Measurements from ENCODE around the gene ARHGAP10. TPM values are rescaled to one million over a fixed set of nuclear protein-coding genes. Genes with fewer than 3 reads are reported as not detected.
A peak's percentile ranks its signal among the peaks of the same experiment; 100 is the strongest.

Gene ARHGAP10
- total and polyA plus RNA-seq, 5 donors from 2014 or later = 2.9 to 14.1 (median 4.7) TPM

- Histone ChIP-seq H3K27me3 (ENCODE audit: control insufficient read depth, insufficient read depth, low read length) (no peaks in the 10 kb centered on the region), H3K27ac (ENCODE audit: insufficient read depth, low read length, poor library complexity, severe bottlenecking) (no peak overlapping the region), H3K36me3 (ENCODE audit: control insufficient read depth, insufficient read depth, low read length) (peaks cover 2% of the 10 kb centered on the region), H3K9me3 (ENCODE audit: control insufficient read depth in 2 of 2, low read length in 2 of 2) (no peaks in the 10 kb centered on the region), H3K4me1 (ENCODE audit: control insufficient read depth, insufficient read depth, low read length, poor library complexity, severe bottlenecking) (no peaks in the 10 kb centered on the region), H3K4me3 (ENCODE audit: low read depth, low read length) (no peak overlapping the region)
- H3K4me3 Mint-ChIP-seq = no peak overlapping the region
- H3K36me3 Mint-ChIP-seq = peaks cover 29% of the 10 kb centered on the region
- peaks cover 0 to 4% (median 0%) of the 10 kb centered on the region in 4 donors for H3K4me1 Mint-ChIP-seq
- no peaks in the 10 kb centered on the region for H3K27me3 Mint-ChIP-seq
- no peak overlapping the region for H3K27ac Mint-ChIP-seq
- DNase-seq (no peak), ATAC-seq (ENCODE audit: low read depth in 2 of 2) (no peak)
- H3K9me3 Mint-ChIP-seq = peaks cover 0 to 1% (median 0%) of the 10 kb centered on the region in 7 donors
Observed at GRCh38 chr4:147965056-147965455, 233.2 kb downstream of the ARHGAP10 start.

DNA sequence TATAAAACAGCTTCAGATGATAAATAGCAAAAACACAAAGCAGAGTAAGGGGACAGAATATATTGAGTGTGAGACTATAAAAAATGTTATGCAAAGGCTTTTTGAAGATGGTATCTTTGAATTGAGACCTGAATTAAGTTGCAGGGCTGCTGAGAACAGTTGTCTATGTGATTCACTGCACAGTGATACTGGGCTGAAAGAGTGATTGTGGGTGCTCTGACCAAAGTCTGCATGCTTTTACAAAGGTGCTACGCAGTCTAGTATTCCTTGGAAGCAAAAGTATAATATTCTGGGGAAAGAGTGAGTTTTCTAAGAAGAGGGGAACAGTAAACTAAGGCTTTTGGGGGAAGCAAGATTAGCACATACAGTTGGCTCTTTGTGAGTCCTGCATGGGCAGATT, 234.0 kb downstream of the ARHGAP10 start:
- no peak for ATAC-seq (ENCODE audit: low read depth in 2 of 2)
- peaks cover 0 to 4% (median 0%) of the 10 kb centered on the region in 4 donors for H3K4me1 Mint-ChIP-seq
- H3K36me3 Mint-ChIP-seq = peaks cover 32% of the 10 kb centered on the region
- H3K27me3 Mint-ChIP-seq = no peaks in the 10 kb centered on the region
- no peak overlapping the region for H3K4me3 Mint-ChIP-seq
- H3K27ac Mint-ChIP-seq = no peak overlapping the region
- H3K9me3 ChIP-seq (ENCODE audit: control insufficient read depth in 2 of 2, low read length in 2 of 2) = no peaks in the 10 kb centered on the region
- no peak overlapping the region for H3K27ac ChIP-seq (ENCODE audit: insufficient read depth, low read length, poor library complexity, severe bottlenecking)
- peaks cover 2% of the 10 kb centered on the region for H3K36me3 ChIP-seq (ENCODE audit: control insufficient read depth, insufficient read depth, low read length)
- no peak for DNase-seq
- no peak overlapping the region for H3K4me3 ChIP-seq (ENCODE audit: low read depth, low read length)
- H3K4me1 ChIP-seq (ENCODE audit: control insufficient read depth, insufficient read depth, low read length, poor library complexity, severe bottlenecking) = no peaks in the 10 kb centered on the region
- peaks cover 0 to 1% (median 0%) of the 10 kb centered on the region in 7 donors for H3K9me3 Mint-ChIP-seq
- no peaks in the 10 kb centered on the region for H3K27me3 ChIP-seq (ENCODE audit: control insufficient read depth, insufficient read depth, low read length)

GRCh38 chr4:147968641-147969040, 236.8 kb downstream of the ARHGAP10 start:
- Mint-ChIP-seq H3K4me1 (no peaks in the 10 kb centered on the region), H3K27me3 (no peaks in the 10 kb centered on the region), H3K9me3 (peaks cover 0 to 2% (median 0%) of the 10 kb centered on the region in 7 donors), H3K27ac (no peak overlapping the region), H3K36me3 (peaks cover 47% of the 10 kb centered on the region), H3K4me3 (no peak overlapping the region)
- Histone ChIP-seq H3K4me3 (ENCODE audit: low read depth, low read length) (no peak overlapping the region), H3K36me3 (ENCODE audit: control insufficient read depth, insufficient read depth, low read length) (no peaks in the 10 kb centered on the region), H3K9me3 (ENCODE audit: control insufficient read depth in 2 of 2, low read length in 2 of 2) (no peaks in the 10 kb centered on the region), H3K4me1 (ENCODE audit: control insufficient read depth, insufficient read depth, low read length, poor library complexity, severe bottlenecking) (no peaks in the 10 kb centered on the region), H3K27me3 (ENCODE audit: control insufficient read depth, insufficient read depth, low read length) (no peaks in the 10 kb centered on the region), H3K27ac (ENCODE audit: insufficient read depth, low read length, poor library complexity, severe bottlenecking) (no peak overlapping the region)
- DNase-seq (no peak), ATAC-seq (ENCODE audit: low read depth in 2 of 2) (no peak)

DNA sequence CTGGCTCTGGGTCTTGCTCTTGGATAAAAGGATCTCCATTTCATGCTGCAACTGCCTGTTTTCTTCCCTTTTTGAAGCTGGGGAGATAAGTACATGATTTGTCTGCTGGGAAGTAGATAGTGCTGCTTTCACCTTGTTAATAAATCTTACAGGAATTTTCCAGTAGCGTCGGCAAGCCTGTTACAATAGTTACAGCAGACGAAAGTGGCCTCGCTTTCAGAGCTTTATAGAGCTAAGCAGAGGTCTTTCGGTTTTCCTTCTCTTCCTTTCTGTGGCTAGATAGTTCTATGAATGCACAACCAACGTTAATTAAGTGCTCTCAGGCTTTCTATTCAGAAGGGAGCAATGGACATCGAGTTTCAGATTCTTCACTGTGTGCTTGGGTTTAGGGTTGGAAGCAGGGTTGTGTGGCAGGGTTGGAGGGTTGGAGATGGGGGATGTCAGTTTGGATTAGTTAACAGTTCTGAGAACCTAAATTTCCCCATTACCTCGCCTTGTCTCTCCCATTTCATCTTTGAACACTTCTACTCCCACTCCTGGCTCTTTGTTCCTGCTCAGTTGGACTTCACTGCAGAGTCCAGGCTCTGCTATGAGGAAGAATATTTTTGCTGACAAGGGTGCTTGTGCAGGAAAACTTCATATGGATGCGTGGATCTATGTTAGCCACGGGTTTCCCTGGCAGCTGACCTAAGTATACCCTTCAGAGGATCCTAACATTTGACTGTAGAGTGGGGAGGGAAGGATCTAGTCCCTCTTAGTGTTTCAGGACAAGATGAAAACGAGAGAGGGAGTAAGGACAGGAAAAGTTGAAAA, 237.9 kb downstream of the ARHGAP10 start:
- no peaks in the 10 kb centered on the region for H3K4me1 ChIP-seq (ENCODE audit: control insufficient read depth, insufficient read depth, low read length, poor library complexity, severe bottlenecking)
- peaks cover 41% of the 10 kb centered on the region for H3K36me3 Mint-ChIP-seq
- no peak for DNase-seq
- ATAC-seq (ENCODE audit: low read depth in 2 of 2) = no peak
- H3K27ac ChIP-seq (ENCODE audit: insufficient read depth, low read length, poor library complexity, severe bottlenecking) = no peak overlapping the region
- no peaks in the 10 kb centered on the region for H3K27me3 Mint-ChIP-seq
- no peaks in the 10 kb centered on the region for H3K36me3 ChIP-seq (ENCODE audit: control insufficient read depth, insufficient read depth, low read length)
- H3K27ac Mint-ChIP-seq = no peak overlapping the region
- peaks cover 0 to 2% (median 0%) of the 10 kb centered on the region in 7 donors for H3K9me3 Mint-ChIP-seq
- H3K9me3 ChIP-seq (ENCODE audit: control insufficient read depth in 2 of 2, low read length in 2 of 2) = no peaks in the 10 kb centered on the region
- H3K4me1 Mint-ChIP-seq = no peaks in the 10 kb centered on the region
- no peaks in the 10 kb centered on the region for H3K27me3 ChIP-seq (ENCODE audit: control insufficient read depth, insufficient read depth, low read length)
- no peak overlapping the region for H3K4me3 ChIP-seq (ENCODE audit: low read depth, low read length)
- H3K4me3 Mint-ChIP-seq = no peak overlapping the region

GRCh38 chr4:147971116-147971515, 239.2 kb downstream of the ARHGAP10 start:
- peaks cover 0 to 2% (median 0%) of the 10 kb centered on the region in 7 donors for H3K9me3 Mint-ChIP-seq
- H3K36me3 ChIP-seq (ENCODE audit: control insufficient read depth, insufficient read depth, low read length) = no peaks in the 10 kb centered on the region

GRCh38 chr4:147975325-147975724, 243.4 kb downstream of the ARHGAP10 start:
- peaks cover 0 to 2% (median 0%) of the 10 kb centered on the region in 7 donors for H3K9me3 Mint-ChIP-seq
- no peak overlapping the region for H3K4me3 Mint-ChIP-seq
- no peaks in the 10 kb centered on the region for H3K27me3 Mint-ChIP-seq
- Histone ChIP-seq H3K4me1 (ENCODE audit: control insufficient read depth, insufficient read depth, low read length, poor library complexity, severe bottlenecking) (no peaks in the 10 kb centered on the region), H3K36me3 (ENCODE audit: control insufficient read depth, insufficient read depth, low read length) (no peaks in the 10 kb centered on the region), H3K4me3 (ENCODE audit: low read depth, low read length) (no peak overlapping the region), H3K27me3 (ENCODE audit: control insufficient read depth, insufficient read depth, low read length) (no peaks in the 10 kb centered on the region), H3K27ac (ENCODE audit: insufficient read depth, low read length, poor library complexity, severe bottlenecking) (no peak overlapping the region), H3K9me3 (ENCODE audit: control insufficient read depth in 2 of 2, low read length in 2 of 2) (no peaks in the 10 kb centered on the region)
- H3K27ac Mint-ChIP-seq = no peak overlapping the region
- H3K36me3 Mint-ChIP-seq = peaks cover 20% of the 10 kb centered on the region
- peaks cover 6 to 13% (median 7%) of the 10 kb centered on the region in 4 donors for H3K4me1 Mint-ChIP-seq
- DNase-seq (no peak), ATAC-seq (ENCODE audit: low read depth in 2 of 2) (no peak)

More at GRCh38 chr4:147971116-147971515, 239.2 kb downstream of the ARHGAP10 start:
- Mint-ChIP-seq H3K4me1 (no peaks in the 10 kb centered on the region), H3K27ac (no peak overlapping the region), H3K27me3 (no peaks in the 10 kb centered on the region), H3K4me3 (no peak overlapping the region), H3K36me3 (peaks cover 37% of the 10 kb centered on the region)
- ATAC-seq (ENCODE audit: low read depth in 2 of 2) (no peak), DNase-seq (no peak)
- no peak overlapping the region for H3K27ac ChIP-seq (ENCODE audit: insufficient read depth, low read length, poor library complexity, severe bottlenecking)
- H3K4me3 ChIP-seq (ENCODE audit: low read depth, low read length) = no peak overlapping the region
- no peaks in the 10 kb centered on the region for H3K4me1 ChIP-seq (ENCODE audit: control insufficient read depth, insufficient read depth, low read length, poor library complexity, severe bottlenecking)
- no peaks in the 10 kb centered on the region for H3K27me3 ChIP-seq (ENCODE audit: control insufficient read depth, insufficient read depth, low read length)
- H3K9me3 ChIP-seq (ENCODE audit: control insufficient read depth in 2 of 2, low read length in 2 of 2) = no peaks in the 10 kb centered on the region

- peaks cover 18% of the 10 kb centered on the region for H3K36me3 Mint-ChIP-seq
- H3K27me3 ChIP-seq (ENCODE audit: control insufficient read depth, insufficient read depth, low read length) = no peaks in the 10 kb centered on the region
- H3K36me3 ChIP-seq (ENCODE audit: control insufficient read depth, insufficient read depth, low read length) = no peaks in the 10 kb centered on the region
- peak overlapping the region in 1 of 3 donors; percentile 5 for H3K27ac Mint-ChIP-seq
- H3K9me3 Mint-ChIP-seq = peaks cover 0 to 2% (median under 1%) of the 10 kb centered on the region in 7 donors
- H3K9me3 ChIP-seq (ENCODE audit: control insufficient read depth in 2 of 2, low read length in 2 of 2) = no peaks in the 10 kb centered on the region
- DNase-seq (no peak), ATAC-seq (ENCODE audit: low read depth in 2 of 2) (no peak)
- H3K4me3 Mint-ChIP-seq = no peak overlapping the region
- H3K4me3 ChIP-seq (ENCODE audit: low read depth, low read length) = no peak overlapping the region
- no peaks in the 10 kb centered on the region for H3K27me3 Mint-ChIP-seq
- H3K4me1 Mint-ChIP-seq = peaks cover 13 to 22% (median 15%) of the 10 kb centered on the region in 4 donors
- peaks cover 7% of the 10 kb centered on the region for H3K4me1 ChIP-seq (ENCODE audit: control insufficient read depth, insufficient read depth, low read length, poor library complexity, severe bottlenecking)
- no peak overlapping the region for H3K27ac ChIP-seq (ENCODE audit: insufficient read depth, low read length, poor library complexity, severe bottlenecking)
Observed at GRCh38 chr4:147975933-147976928, 244.3 kb downstream of the ARHGAP10 start.
